Measurements from ENCODE around the gene NFX1.
"Not testable (repeated sequence)": the region's sequence is repeated elsewhere in the genome, so short reads cannot be mapped to it uniquely, and the experiment has no call there.

NFX1 gene

DNA sequence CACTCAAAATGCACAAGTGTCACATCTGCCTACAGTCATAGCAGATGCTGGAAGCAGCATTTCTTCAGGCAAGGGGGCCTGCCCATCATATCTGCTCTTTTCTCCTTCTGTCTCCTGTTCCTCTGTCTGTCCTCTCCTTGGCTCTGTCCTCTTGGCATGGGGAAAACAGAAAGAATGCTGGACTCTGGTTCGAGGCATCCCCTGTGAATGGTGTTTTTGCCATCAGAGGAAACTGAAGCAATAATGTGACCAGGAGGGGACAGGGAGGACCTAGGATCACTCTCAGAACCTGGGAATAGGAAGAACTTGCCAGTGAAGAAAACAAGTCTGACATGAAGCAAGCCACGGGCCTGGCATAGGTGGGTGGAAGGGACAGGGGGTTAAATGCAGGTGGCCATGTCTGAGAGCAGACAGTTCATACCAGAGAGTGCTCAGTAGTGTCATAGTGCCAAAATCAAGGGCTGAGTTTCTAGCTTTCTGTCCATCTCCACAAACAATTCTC lies 76.7 kb downstream of the NFX1 start:
- DNase-seq = no peak

DNA sequence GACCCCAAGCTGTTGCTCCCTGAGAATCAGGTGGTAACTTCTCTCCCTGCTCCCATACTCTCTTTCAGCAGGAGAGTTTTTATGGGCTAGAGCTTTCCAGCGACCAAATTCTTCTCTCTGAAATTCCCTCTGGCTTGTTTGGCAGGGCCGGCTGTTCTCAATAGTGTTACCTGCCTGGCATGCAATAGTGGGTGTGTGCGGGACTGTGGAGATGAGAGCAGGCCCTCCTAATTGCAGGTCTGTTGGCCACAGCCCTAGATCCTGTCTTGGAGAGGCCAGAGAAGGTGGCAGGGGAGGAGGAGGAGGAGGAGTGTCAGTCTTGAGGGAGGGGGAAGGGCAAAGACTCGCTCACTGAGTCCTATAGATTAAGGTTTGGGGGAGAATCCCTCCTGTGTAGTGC lies 82.6 kb downstream of the NFX1 start:
- no peak for DNase-seq

DNA sequence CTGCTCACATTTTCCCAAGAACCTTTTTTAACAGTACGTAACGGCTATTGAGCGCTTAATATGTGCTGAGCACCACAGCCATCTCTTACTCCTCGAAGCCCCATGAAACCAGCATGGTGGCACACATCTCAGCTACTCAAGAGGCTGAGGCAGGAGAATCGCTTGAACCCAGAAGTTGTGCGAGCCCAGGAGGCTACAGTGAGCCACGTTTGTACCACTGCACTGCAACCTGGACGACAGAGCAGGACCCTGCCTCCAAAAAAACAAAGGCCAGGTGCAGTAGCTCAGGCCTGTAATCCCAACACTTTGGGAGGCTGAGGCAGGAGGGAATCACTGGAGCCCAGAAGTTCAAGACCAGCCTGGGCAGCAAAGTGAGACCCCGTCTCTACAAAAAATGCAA lies 83.9 kb downstream of the NFX1 start:
- DNase-seq = no peak

GRCh38 chr9:33374634-33375237 lies 84.4 kb downstream of the NFX1 start:
- DNase-seq = peak; percentile 39

DNA sequence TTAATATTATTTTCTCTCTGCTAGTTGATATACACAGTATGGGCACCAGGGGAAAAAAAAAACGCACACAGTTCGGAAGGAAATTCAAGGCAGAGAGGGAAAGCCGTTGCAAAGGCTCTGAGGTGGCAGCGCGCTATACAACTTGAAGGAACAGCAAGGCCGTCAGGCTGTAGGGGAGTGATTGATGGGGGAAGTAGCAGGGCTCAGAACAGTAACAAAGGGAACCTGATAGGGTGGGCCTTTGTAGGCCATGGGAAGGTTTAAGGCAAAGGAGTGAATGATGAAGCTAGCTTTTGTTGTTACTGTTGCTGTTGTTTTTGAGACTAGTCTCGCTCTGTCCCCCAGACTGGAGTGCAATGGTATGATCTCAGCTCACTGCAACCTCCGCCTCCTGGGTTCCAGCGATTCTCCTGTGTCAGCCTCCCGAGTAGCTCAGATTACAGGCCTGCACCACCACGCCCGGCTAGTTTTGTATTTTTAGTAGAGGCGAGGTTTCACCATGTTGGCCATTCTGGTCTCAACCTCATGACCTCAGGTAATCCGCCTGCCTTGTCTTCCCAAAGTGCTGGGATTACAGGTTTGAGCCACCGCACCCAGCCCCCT lies 85.0 kb downstream of the NFX1 start:
- no peak for DNase-seq

GRCh38 chr9:33375841-33376321 lies 85.6 kb downstream of the NFX1 start:
- no peak for DNase-seq

DNA sequence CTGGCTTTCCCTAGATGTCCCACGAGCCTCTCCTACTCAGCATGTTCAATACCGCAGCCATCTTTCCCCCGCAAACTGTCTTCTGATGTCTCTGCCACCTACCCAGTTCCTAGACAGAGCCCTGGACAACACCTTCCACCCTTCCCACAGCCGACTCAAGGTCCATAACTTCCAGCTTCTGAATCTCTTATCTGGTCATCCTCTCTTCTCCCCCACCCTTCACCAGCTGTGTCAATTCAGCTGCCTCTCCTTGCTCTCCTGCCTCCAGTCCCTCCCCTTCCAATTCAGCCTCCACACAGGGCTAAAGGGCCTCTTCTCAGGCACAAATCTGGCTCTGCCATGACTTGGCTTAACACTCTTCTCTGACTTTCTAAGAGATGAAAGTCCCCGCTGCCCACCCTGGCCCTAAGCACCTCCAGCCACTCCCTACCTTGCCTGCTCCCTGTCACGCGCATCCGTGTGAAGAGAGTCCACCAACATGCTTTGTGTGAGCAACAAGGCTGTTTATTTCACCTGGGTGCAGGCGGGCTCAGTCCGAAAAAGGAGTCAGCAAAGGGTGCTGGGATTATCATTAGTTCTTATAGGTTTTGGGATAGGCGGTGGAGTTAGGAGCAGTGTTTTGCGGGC lies 86.9 kb downstream of the NFX1 start:
- no peak for DNase-seq

- no peak for DNase-seq
These were observed 87.9 kb downstream of the NFX1 start for GRCh38 chr9:33378121-33378795.

DNA sequence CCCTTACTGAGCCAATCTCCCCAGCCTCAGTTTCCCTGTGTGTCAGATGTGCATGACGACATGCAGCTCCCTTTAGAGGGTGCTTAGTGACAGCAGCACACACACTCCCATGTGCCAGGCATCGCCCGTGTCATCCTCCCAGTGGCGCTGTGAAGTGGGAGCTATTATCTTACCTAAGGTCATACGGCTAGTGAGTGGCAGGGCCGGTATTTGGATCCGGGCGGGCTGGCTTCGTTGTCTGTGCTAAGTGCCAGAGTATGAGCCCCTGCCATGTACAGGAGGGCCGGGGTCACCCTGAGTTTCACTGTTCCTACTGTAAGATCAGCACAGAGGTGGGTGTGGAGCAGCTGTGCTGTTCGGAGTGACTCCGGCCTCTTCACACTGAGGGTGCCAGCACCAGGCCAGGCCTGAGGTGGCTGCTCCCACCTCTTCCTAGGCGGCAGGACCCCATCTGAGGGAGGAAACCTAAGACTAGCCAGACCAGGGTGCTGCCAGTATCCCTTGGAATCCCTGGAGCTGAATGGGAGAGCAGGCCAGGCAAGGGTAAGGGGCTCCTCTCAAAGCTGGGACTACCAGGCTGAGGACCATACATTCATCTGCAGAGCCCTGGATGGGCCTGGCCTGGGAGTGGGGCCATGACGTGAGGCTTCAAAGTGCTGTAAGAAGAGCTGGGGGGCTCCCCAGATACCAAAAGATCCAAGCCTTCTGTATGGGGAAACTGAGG lies 89.5 kb downstream of the NFX1 start:
- no peak for DNase-seq

GRCh38 chr9:33380390-33381094 lies 90.2 kb downstream of the NFX1 start:
- no peak for DNase-seq

DNA sequence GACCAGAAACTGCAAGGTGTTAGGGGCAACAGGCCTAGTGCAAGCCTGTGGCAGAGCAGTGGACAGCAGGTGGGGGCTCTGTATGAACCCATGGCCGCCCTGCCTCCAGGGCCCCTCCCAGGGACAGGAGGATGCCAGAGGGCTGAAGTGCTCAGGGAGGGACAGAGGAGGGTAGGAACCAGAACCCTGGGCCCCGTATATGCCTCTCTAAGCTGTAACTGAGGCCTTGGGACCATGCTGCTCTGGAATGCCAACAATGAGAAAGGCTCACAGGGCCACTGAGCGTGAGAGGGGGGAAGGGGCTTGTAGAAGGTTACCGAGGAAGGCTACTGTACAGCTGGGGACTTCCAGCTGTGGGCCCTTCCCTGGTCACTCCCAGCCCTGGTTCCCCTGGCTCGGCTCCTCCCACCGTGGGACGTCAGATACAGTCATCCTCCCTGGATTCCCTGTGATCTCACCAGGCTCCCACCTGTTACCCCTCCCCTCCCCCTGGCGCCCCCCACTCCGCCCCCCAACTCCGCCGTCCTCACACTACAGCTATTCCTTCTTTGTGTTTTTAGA lies 91.0 kb downstream of the NFX1 start:
- DNase-seq = no peak

DNA sequence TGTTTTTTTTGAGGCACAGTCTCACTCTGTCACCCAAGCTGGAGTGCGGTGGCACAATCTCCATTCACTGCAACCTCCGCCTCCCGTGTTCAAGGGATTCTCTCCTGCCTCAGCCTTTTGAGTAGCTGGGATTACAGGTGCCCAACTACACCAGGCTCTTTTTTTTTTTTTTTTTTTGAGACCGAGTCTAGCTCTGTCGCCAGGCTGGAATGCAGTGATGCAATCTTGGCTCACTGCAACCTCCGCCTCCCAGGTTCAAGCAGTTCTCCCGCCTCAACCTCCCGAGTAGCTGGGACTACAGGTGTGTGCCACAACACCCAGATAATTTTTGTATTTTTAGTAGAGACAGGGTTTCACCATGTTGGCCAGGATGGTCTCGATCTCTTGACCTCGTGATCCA lies 92.1 kb downstream of the NFX1 start:
- not testable (repeated sequence) for DNase-seq

GRCh38 chr9:33383396-33383795 lies 93.1 kb downstream of the NFX1 start:
- DNase-seq = not testable (repeated sequence)

DNA sequence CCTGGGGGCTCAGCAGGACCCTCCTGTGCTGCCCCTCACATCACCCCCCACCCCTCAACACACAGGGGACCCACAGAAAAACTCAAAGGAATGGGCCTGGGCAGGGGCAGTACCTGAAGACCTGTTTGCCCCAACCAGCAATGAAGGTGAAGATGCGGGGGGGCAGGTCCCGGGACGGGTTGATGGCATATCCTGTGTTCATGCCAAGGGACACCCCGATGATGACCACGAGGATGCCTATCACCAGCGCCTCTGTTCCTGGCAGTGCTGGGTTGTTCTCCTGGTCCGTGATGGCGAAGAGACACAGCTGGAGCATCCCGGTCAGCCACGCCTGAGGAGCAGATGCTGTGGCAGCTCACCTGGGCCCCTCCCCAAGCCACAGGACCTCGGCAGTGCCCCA lies 95.2 kb downstream of the NFX1 start:
- DNase-seq = not testable (repeated sequence)

- DNase-seq = not testable (repeated sequence)
These were observed 95.8 kb downstream of the NFX1 start for GRCh38 chr9:33385979-33386640.

GRCh38 chr9:33386641-33386996 lies 96.3 kb downstream of the NFX1 start:
- not testable (repeated sequence) for DNase-seq

- DNase-seq = not testable (repeated sequence)
These were observed 96.7 kb downstream of the NFX1 start for GRCh38 chr9:33386998-33387397.

GRCh38 chr9:33388110-33388994 lies 98.0 kb downstream of the NFX1 start:
- DNase-seq = no peak

DNA sequence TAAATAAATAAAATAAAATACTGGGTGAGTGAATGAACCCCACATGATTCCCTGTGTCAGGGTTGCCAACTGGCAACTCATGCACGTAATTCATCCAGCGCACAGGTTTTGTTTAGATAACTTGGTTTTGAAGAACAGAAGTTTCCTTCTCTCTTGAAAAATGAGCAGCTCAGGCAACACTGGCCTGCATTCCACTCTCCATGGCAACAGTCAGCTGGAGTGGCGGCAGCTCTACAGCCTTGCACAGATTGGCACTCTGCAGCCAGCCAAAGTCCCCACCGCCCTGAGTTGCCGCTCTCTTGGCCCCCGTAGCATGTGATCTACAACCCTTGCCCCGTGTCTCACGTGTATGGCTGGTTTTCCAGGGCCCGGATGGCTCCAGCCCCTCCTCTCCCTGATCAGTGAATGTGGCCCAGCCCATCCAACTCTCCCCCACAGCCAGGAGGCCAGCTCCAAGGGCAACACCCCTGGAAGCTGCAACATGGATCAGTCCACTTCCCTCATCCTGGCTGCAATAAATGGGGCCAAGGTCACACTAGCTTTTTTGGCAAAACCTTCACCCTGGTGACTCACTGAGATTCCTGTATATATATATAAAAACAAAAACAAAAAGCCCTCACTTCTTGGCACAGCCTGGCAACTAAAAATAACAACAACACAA lies 100.9 kb downstream of the NFX1 start:
- not testable (repeated sequence) for DNase-seq

GRCh38 chr9:33392591-33393021 lies 102.3 kb downstream of the NFX1 start:
- not testable (repeated sequence) for DNase-seq

All from activated effector memory CD4-positive, alpha-beta T cell treated with Interleukin-2 at 50 U/mL for 16 hours (primary cell).